GM10248 (cell line): ENCODE results near the gene CR1.
"Not testable (repeated sequence)": the region's sequence is repeated elsewhere in the genome, so short reads cannot be mapped to it uniquely, and the experiment has no call there.

Source experiments
- CTCF ChIA-PET: fragments of 300-600 bp; sonication (Branson Sonifier 250); formaldehyde crosslinking; extraction: SDS; loops from one replicate; lab custom pipeline; 2021; ENCODE audit warnings: antibody characterized with exemption; lab: Yijun Ruan, JAX
- POLR2A ChIA-PET: fragments of 350-650 bp; sonication (Branson Sonifier 250); formaldehyde crosslinking; extraction: SDS; loops from one replicate; lab custom pipeline; 2020; ENCODE audit warnings: antibody characterized with exemption; lab: Yijun Ruan, JAX
- DNase-seq: peaks from one replicate; pipeline ENCODE4 v3.0.0; 2012; ENCODE audit errors: extremely low spot score
- CTCF ChIP-seq: IDR thresholded peaks from 2 replicates; pipeline ENCODE4 v1.5.1; 2012; ENCODE audit warnings: mild to moderate bottlenecking, low read depth; ENCODE audit errors: extremely low read depth, missing control alignments, control extremely low read depth

CR1 gene

GRCh38 chr1:207504438-207504837 is 8.5 kb downstream of the CR1 start:
- no peak for DNase-seq
- TF ChIP-seq CTCF = no peak
- ChIA-PET CTCF (interaction anchor here (0.7 kb wide), 1 partner anchor 19 kb away, joined by 4 read pairs; no protein-coding TSS in a partner anchor), POLR2A (no interaction called here)

GRCh38 chr1:207510444-207510843 is 14.5 kb downstream of the CR1 start:
- CTCF ChIA-PET = interaction anchor here (1.5 to 2.5 kb wide), 2 partner anchors 11 to 12 kb away, joined by 3 to 7 read pairs; no protein-coding TSS in a partner anchor
- no peak for TF ChIP-seq CTCF
- POLR2A ChIA-PET = no interaction called here
- DNase-seq = no peak

- TF ChIP-seq CTCF = no peak
- POLR2A ChIA-PET = no interaction called here
- no peak for DNase-seq
- CTCF ChIA-PET = interaction anchor here (1.2 kb wide), 1 partner anchor 8 kb away, joined by 3 read pairs; no protein-coding TSS in a partner anchor
Observed at GRCh38 chr1:207514890-207515289, 18.9 kb downstream of the CR1 start.

GRCh38 chr1:207516729-207517128 is 20.8 kb downstream of the CR1 start:
- DNase-seq = no peak
- no peak for TF ChIP-seq CTCF
- ChIA-PET CTCF (no interaction called here), POLR2A (no interaction called here)

- TF ChIP-seq CTCF = no peak
- no peak for DNase-seq
- POLR2A ChIA-PET = no interaction called here
- CTCF ChIA-PET = interaction anchor here (1.4 kb wide), 1 partner anchor 19 kb away, joined by 4 read pairs; no protein-coding TSS in a partner anchor
Observed at GRCh38 chr1:207518608-207519236, 22.8 kb downstream of the CR1 start.

GRCh38 chr1:207519505-207520399 is 23.8 kb downstream of the CR1 start:
- TF ChIP-seq CTCF = no peak
- no peak for DNase-seq
- POLR2A ChIA-PET = no interaction called here
- CTCF ChIA-PET = interaction anchor here (1.1 to 1.9 kb wide), 3 partner anchors 20 to 100 kb away, joined by 4 read pairs; no protein-coding TSS in a partner anchor

- POLR2A ChIA-PET, DNase-seq: not testable (repeated sequence)
- CTCF ChIA-PET = interaction anchor here (1.1 to 1.9 kb wide), 2 partner anchors 23 to 99 kb away, joined by 4 read pairs; no protein-coding TSS in a partner anchor
Observed at GRCh38 chr1:207520400-207521345, 24.7 kb downstream of the CR1 start.

GRCh38 chr1:207525239-207525638 is 29.3 kb downstream of the CR1 start:
- DNase-seq, POLR2A ChIA-PET, CTCF ChIA-PET: not testable (repeated sequence)

GRCh38 chr1:207528401-207528800 is 32.4 kb downstream of the CR1 start:
- CTCF ChIA-PET, POLR2A ChIA-PET, DNase-seq: not testable (repeated sequence)
